HG03097 (cell line): ENCODE data around the gene CYP1B1.

Source experiments
- ATAC-seq: cut with Tn5 transposase; IDR thresholded peaks from one replicate; pipeline ENCODE4 v1.9.1; 2021; ENCODE audit not compliant: unreplicated experiment, low FRiP score

CYP1B1 gene

GRCh38 chr2:38077431-38077769 is 1.4 kb upstream of the CYP1B1 start:
- ATAC-seq: no peak

- no peak for ATAC-seq
These were observed 919 bp upstream of the CYP1B1 start for GRCh38 chr2:38076710-38077430.

DNA sequence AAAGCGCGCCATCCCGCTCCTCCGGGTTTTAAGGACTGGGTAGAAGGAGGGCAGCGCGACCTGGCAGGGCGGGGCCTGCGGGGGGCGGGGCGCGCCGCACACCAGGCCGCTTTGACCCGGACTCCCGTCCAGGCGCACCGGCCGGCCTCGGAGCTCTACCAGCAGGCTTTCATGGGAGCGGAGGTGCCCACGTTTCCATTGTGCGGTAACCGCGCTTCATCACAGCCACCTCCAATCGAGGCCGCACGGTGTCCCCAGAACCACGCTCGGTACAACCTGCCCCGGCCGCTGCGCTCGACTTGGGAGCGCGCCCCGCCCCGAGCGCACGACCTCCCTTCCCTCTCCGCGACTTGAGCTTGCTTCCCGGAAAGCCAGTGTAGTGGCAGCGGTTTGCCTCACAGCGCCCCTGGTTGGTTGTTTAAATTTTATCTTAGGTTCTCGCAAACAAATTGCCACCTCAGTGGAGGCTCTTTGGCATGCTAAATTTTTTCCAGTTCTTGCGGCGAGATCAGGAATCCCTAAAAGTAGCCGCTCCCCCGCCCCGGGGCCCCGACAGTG is 280 bp upstream of the CYP1B1 start:
- no peak for ATAC-seq

DNA sequence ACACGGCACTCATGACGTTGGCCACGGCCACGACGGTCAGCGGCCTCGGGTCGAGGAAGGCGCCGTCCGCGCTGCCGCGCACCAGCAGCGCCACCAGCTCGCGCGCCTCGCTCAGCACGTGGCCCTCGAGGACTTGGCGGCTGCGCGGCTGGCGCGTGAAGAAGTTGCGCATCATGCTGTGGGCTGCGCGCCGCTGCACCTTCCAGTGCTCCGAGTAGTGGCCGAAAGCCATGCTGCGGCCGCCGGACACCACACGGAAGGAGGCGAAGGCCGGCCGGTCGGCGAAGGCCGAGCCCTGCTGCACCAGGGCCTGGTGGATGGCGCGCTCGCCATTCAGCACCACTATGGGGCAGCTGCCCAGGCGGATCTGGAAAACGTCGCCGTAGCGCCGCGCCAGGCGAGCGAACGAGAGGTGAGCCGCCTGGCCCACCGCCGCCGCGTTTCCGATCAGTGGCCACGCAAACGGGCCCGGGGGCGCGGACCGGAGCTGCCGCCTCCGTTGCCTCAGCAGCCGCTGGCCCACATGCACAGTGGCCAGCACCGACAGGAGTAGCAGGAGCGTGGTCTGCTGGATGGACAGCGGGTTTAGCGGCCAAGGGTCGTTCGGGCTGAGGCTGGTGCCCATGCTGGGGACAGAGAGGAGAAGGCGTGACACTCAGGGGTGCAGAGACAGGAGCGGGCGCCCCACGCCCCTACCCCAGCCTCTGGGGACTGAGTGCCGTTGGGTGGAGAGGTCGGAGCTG is 1.0 kb downstream of the CYP1B1 start:
- ATAC-seq: no peak

GRCh38 chr2:38074058-38074763 is 1.7 kb downstream of the CYP1B1 start:
- no peak for ATAC-seq

DNA sequence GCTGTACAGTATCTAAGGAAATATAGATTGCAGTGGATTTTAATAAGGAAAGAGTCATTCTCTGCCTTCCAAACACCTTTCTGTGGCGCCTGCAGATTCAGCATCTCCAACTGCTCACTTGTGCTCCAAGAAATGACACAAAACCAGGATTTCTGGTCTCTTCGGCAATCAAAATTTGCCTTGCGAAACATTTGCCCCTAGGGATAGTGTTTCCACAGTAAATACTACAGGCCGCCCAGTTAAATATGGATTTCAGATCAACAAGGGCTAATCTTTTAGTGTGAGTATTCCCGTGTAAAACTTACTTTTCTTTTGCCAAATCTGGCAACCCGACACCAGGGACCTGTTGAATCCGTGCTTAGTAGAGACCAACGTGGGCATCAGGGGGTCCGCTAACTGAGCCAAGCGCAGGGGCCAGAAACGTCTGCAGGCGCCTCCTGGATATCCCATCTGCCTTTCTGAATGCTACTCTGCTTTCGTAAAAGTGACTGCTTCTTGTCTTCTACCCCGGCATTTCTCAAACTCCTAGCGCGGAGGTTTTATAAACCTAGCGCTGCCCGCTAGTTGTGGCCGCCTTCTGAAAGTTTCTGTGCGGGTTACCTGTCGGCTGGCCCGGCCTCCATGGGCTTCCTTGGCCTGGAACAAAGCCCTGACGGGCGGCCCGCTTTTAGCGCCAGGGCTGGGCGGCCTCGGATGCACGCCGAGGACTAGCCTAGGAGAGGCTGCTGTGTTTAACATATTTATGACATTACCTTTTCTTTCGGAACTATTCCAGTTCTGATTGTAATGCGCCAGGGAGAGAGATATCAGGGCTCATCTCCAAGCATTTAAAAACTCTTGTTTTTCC is 2.5 kb downstream of the CYP1B1 start:
- no peak for ATAC-seq

DNA sequence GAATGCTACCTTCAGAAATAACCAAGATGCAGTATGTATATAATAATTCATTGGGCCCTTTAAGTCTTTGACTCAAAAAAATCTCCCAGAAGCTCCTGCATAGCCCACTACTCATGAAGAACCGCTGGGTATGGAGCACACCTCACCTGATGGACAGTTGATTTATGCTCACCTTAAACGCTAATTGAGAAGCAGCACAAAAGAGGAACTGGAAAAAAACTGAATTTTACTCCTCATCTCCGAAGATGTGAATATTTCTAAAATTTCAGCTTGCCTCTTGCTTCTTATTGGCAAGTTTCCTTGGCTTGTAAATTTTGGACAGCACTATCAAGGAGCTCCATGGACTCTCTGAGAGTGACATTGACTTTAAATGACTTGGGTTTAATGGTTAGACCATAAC is 5.5 kb downstream of the CYP1B1 start:
- no peak for ATAC-seq

GRCh38 chr2:38068234-38068633 is 7.7 kb downstream of the CYP1B1 start:
- ATAC-seq: no peak

DNA sequence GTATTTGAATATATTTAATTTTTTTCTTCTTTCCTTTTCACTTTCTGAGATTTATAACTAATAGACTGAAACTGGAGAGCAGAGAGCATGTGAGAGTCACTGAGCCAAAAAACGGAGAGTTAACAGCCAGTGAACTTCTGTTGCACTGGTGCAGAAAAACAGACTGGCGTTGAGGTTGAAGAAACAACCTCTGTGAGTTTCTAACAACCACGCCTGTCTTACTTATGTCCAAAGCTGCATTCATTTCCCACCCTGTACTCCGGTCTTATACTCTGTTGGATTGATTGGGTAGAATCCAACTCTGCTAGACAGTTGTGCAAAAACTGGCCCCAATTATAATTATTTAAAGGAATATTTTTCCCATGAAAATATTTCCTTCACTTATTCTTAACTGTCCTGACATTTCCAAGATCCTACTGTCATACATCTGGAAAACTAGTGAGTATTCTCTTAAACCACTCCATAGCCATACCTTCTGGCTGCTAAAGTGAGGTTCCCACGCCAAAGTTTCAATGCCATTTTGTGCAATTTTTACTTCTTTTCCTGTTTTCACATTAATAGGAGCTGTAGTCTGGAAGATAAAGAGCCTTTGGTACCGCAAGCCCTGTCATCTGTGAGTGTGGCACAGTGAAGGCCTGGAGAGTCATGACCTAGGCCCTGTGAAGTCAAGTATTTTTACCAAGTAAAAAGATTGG is 9.4 kb downstream of the CYP1B1 start:
- ATAC-seq: no peak

GRCh38 chr2:38065502-38066135 is 10.3 kb downstream of the CYP1B1 start:
- ATAC-seq: no peak

DNA sequence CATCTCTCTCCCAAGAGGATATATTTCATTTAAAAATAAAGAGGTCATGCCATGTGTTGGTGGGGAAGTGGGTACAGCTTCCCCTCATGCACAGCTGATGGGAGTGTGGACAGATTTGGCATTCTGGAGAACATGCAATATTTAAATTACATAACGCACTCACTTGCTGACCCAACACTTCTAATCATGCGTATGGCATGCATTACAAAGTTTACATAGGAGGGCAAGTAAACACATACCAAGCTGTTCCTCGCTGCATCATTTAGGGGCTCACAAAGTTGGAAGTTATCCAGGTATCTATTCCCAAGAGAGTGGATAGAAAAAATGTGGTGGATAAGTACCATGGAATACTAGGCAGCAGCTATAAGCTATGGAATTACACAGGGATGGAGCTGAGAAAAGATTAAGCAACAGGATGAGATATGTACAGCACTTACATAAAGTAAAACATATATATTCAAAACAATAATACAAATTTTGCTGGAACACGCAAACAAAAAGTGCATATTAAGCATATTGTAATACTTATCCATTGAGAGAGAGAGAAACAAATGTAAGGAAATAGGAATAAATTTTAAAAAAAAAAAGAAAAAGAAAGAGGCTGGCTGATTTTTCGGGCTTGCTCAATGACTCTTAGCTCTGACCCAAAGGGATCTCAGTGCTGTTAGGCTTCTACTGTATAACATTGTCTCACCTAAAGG is 11.0 kb downstream of the CYP1B1 start:
- no peak for ATAC-seq

- ATAC-seq: no peak
These were observed 15.5 kb downstream of the CYP1B1 start for GRCh38 chr2:38060236-38061018.

DNA sequence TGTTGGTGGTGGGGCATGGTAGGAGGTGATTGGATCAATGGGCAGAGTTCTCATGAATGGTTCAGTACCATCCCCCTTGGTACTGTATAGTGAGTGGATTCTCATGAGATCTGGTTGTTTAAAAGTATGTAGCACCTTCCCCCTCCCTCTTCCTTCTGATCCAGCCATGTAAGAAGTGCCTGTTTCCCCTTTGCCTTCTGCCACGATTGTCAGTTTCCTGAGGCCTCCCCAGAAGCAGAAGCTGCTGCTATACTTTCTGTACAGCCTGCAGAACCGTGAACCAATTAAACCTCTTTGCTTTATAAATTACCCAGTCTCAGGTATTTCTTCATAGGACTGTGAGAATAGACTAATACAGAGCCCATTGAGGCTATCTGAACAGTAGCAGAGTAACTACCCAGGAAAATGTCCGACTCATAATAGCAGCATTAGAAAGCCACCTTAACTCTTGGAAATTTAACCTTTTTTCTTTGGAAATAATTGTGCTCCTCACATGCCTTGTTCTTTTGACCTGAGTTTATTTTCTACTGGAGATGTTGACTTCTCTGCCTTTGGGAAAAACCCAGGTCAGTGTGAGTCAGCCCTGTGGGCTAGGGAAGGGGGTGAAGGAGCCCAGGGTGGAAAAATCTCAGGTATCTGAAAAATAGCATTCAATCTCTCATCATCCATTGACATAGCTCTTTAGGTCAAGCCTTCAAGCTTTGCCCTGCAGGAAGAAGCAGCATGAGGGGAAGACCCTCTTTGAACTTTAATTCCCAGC is 18.1 kb downstream of the CYP1B1 start:
- no peak for ATAC-seq

DNA sequence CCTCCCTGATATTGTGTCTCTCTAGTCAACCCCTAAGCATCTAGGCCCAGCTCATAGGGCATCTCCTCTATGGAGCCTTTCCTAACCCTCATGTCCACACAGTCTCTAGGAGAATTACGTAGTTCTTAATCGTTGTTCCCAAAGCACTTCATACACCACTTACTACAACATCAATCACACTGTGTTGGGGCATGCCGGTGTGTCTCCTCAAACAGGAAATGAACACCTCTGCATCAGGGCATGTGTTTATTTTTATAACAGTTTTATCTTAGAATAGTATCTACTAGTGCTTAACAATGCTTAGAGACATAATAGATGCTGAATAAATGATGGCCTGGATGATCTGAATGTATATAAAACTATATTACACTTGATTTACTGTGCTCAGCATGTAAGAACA is 19.7 kb downstream of the CYP1B1 start:
- no peak for ATAC-seq

- no peak for ATAC-seq
These were observed 30.1 kb downstream of the CYP1B1 start for GRCh38 chr2:38045811-38046210.

- no peak for ATAC-seq
These were observed 36.6 kb downstream of the CYP1B1 start for GRCh38 chr2:38039121-38039910.

DNA sequence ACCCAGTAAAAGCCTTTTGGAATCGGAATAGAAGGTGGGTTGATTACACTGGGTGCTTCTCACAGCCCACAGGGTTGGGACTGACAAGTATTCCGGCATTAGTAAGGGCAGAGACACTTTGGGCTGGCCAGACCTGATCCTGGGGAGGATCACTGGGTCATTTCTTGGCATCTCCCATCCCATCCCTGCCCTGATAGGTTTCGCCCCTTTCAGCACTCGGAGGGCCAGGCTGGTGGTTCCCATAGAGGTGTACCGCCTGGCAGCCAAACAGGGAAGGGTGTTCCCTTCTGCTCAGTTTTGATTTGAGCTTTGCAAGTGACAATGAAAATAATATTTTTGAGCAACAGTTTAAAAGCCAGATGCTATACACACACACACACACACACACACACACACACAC is 37.3 kb downstream of the CYP1B1 start:
- no peak for ATAC-seq
